ENCODE measurements around the gene KDM4C.
"Not testable (repeated sequence)": the region's sequence is repeated elsewhere in the genome, so short reads cannot be mapped to it uniquely, and the experiment has no call there.

The KDM4C gene

DNA sequence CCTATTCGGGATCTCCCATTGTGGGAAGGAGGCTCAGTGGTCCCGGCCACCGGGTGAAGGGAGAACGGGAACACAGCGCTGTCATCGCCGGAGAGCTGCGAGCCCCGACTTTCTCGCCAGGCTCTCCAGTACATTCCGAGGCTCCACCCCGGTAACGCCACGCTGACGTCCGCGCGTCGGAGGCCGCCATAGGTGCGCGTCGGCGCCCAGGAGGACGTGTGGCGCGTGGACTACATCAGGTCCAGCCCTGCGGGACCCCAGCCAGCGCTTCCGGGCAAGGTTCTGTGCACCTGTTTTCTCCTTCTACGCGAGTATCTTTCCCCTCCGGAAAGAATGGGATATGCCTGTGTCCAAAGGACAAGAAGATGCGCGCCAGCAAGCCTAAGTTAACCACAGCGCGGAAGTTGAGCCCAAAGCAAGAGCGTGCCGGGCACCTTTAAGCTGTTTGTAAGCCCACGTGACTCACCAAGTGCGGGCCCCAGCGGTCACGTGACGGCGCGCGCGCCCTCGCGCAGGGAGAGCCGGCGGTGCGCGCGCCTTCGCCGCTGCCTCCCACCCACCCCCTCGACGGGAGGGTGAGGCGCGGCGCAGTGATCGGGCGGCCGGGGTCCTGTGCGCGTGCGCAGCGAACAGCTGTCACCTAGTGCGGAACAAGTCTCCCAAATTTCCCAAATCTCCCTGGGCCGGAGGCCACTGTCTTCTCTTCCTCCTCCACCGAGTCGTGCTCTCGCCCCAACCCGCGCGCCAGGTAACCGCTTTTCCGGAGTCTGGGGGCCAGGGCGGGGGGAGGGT, at the start of gene KDM4C:
Gene KDM4C, plus strand, starts transcription at position 518 of the 792 bp plus-strand sequence. CDS start 35,016 bp downstream, outside the sequence.
- Mint-ChIP-seq H3K27me3 (no peaks in the 10 kb centered on the region), H3K9me3 (no peaks in the 10 kb centered on the region), H3K36me3 (ENCODE audit: insufficient read depth) (peaks cover 31% of the 10 kb centered on the region), H3K4me3 (peak within 1 kb of the TSS; percentile 85), H3K4me1 (peaks cover 43% of the 10 kb centered on the region), H3K27ac (ENCODE audit: low read depth) (peak within 1 kb of the TSS; percentile 98)
- ATAC-seq (replicated peaks; ENCODE audit: extremely low read depth, poor library complexity, severe bottlenecking) (peak; percentile 75), DNase-seq (ENCODE audit: low spot score in 2 of 2) (peak; percentile 85 to 86)

DNA sequence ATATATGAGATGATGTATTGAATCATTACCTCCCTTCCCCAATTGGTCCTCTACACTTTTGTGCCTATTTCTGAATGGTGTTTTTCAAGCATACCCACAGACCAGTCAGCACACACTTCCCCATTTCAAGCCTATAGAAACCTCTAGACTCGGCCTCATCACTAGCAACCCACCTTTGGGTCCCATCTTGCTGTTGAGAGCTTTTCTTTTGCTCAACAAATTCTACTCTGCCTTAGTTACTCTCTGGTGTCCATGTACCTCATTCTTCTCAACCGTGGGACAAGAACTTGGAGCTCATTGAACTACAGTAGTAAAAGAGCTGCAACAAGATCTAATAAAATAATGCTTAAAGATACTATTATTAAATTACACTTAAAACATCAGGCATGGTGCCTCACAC, 49.0 kb upstream of the KDM4C start:
- Mint-ChIP-seq H3K27ac (ENCODE audit: low read depth) (no peak overlapping the region), H3K36me3 (ENCODE audit: insufficient read depth) (peaks cover 8% of the 10 kb centered on the region)

DNA sequence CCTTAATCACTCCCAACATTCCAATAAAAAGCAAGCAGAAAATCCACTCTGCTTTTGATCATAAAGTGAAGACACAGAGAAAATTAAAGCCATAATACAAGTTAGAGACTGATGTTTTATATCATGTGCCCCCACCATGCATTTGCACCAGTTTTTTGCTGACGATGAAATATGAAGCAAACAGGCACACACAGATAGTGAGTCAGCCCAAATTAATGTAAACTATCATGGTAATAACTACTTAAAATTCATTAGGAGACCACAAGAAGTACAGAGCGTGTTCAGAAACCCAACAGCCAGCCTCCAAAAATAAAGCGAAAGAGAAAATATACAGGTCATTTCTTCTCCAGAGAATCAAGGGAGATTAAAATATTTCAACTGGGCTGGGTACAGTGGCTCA, 46.4 kb upstream of the KDM4C start:
- Mint-ChIP-seq H3K4me1 (peaks cover 6% of the 10 kb centered on the region), H3K4me3 (no peak overlapping the region), H3K9me3 (no peaks in the 10 kb centered on the region), H3K36me3 (ENCODE audit: insufficient read depth) (no peaks in the 10 kb centered on the region), H3K27me3 (no peaks in the 10 kb centered on the region), H3K27ac (ENCODE audit: low read depth) (no peak overlapping the region)
- ATAC-seq (replicated peaks; ENCODE audit: extremely low read depth, poor library complexity, severe bottlenecking) (no peak), DNase-seq (ENCODE audit: low spot score in 2 of 2) (no peak)

More for the DNA sequence above, 49.0 kb upstream of the KDM4C start:
- no peak for DNase-seq (ENCODE audit: low spot score in 2 of 2)
- Mint-ChIP-seq H3K9me3 (no peaks in the 10 kb centered on the region), H3K4me1 (peaks cover 10% of the 10 kb centered on the region), H3K27me3 (no peaks in the 10 kb centered on the region), H3K4me3 (no peak overlapping the region)
- no peak for ATAC-seq (replicated peaks; ENCODE audit: extremely low read depth, poor library complexity, severe bottlenecking)

DNA sequence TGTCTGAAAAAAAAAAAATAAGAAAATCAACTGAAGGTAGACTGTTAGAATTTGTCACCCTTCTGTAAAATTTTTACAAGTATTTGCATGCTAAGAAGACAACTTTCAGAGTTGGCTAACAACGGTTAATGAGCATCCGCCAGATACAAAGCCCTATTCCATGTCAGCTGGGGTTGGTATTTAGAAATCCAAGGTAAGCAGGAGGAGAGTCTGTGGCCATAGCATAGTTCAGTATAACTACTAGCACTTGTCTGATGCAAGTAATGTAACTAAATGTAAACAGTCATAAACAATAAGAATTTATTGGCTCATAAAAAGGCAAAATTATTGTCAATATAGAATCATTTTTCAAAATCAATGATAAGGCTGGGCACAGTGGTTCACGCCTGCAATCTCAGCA, 45.7 kb upstream of the KDM4C start:
- Mint-ChIP-seq H3K27ac (ENCODE audit: low read depth) (no peak overlapping the region), H3K4me1 (peaks cover 10% of the 10 kb centered on the region), H3K27me3 (no peaks in the 10 kb centered on the region), H3K4me3 (no peak overlapping the region), H3K36me3 (ENCODE audit: insufficient read depth) (peaks cover 1% of the 10 kb centered on the region), H3K9me3 (no peaks in the 10 kb centered on the region)
- DNase-seq (ENCODE audit: low spot score in 2 of 2) (no peak), ATAC-seq (replicated peaks; ENCODE audit: extremely low read depth, poor library complexity, severe bottlenecking) (no peak)

DNA sequence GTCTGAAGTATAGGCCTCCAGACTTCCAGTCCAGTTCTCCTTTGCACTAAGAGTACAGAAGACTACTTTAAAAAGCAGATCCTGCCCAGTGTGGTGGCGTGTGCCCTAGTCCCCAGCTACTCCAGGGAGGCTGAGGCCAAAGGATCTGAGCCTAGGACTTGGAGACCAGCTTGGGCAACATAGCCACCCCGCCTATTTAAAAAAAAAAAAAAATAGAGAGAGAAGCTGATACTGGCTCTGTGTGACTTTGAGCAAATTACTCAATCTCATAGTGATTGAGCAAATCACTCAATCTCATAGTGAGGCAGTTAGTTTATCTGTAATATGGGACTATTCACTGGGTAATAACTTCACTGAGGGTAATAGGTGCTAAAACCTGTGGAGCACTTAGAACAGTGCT, 43.6 kb upstream of the KDM4C start:
- Mint-ChIP-seq H3K4me3 (no peak overlapping the region), H3K4me1 (peaks cover 10% of the 10 kb centered on the region), H3K9me3 (no peaks in the 10 kb centered on the region), H3K36me3 (ENCODE audit: insufficient read depth) (peaks cover 1% of the 10 kb centered on the region), H3K27me3 (no peaks in the 10 kb centered on the region), H3K27ac (ENCODE audit: low read depth) (no peak overlapping the region)
- DNase-seq (ENCODE audit: low spot score in 2 of 2) (no peak), ATAC-seq (replicated peaks; ENCODE audit: extremely low read depth, poor library complexity, severe bottlenecking) (no peak)

DNA sequence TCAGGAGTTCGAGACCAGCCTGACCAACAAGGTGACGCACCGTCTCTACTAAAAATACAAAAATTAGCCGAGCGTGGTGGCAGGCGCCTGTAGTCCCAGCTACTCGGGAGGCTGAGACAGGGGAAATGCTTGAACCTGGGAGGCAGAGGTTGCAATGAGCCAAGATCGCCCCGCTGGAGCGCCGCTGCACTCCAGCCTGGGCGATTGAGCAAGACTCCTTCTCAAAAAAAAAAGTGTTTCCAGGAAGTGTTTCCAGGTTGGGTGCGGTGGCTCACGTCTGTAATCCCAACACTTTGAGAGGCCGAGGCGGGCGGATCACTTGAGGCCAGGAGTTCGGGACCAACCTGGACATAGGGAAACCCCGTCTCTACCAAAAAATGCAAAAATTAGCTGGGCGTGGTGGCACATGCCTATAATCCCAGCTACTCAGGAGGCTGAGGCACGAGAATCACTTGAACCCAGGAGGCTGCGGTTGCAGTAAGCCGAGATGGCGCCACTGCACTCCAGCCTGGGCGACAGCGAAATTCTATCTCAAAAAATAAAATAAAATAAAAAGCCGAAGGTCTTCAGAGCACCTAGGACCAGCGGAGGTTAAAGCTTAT, 42.5 kb upstream of the KDM4C start:
- H3K27me3 Mint-ChIP-seq; DNase-seq (ENCODE audit: low spot score in 2 of 2); H3K9me3 Mint-ChIP-seq; H3K36me3 Mint-ChIP-seq (ENCODE audit: insufficient read depth); ATAC-seq (replicated peaks; ENCODE audit: extremely low read depth, poor library complexity, severe bottlenecking); H3K27ac Mint-ChIP-seq (ENCODE audit: low read depth): not testable (repeated sequence)
- Mint-ChIP-seq H3K4me1 (peaks cover 10% of the 10 kb centered on the region), H3K4me3 (peak overlapping the region; percentile 77)

DNA sequence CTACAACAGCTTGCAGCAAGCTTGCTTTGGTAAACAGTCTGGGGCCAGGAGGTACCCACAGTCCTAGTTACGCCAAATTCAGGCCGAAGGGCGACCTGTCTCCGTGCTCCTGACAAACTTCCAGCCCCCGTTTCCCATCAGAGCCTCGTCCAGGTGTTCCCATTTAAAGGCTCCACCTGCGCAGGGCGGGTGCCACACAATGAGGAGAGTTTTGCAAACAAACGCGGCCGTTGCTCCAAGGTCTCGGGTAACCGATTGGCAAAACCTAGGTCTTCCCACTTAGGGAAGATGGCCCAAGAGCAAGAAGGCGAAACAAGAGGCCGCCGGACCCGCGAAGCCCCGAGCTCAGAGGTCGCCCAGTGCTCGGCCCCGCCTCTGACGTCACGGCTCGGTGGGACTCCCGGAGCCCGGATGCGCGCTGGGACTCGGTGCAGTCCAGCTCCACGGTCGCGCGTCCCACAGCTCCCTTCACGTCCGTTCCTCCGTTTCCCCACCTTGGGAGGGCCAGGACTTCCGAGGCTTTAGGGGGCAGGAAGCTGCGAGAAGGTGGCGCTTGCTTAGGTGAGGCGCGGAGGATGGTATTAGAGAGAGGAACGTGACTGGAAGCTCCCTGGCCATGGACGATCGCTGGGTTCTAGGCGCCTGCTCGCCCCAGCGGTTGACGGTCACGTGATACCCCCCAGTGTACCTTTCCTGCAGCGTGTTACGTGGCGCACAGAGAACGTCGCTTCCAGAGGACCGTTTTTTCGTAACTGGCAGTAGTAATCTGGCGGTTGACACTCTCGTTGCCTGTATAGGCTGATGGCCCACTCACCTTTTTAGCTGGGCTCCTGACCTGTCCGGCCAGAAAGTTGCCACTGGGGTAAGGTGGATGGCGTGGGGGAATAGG, 41.8 kb upstream of the KDM4C start:
- peak overlapping the region; percentile 70 for H3K27ac Mint-ChIP-seq (ENCODE audit: low read depth)
- H3K9me3 Mint-ChIP-seq, result no peaks in the 10 kb centered on the region
- H3K4me3 Mint-ChIP-seq, result peak overlapping the region; percentile 77
- ATAC-seq (replicated peaks; ENCODE audit: extremely low read depth, poor library complexity, severe bottlenecking), result peak; percentile 88
- H3K4me1 Mint-ChIP-seq, result peaks cover 10% of the 10 kb centered on the region
- peaks cover 1% of the 10 kb centered on the region for H3K36me3 Mint-ChIP-seq (ENCODE audit: insufficient read depth)
- DNase-seq (ENCODE audit: low spot score in 2 of 2), result peak; percentile 28 to 35
- H3K27me3 Mint-ChIP-seq, result no peaks in the 10 kb centered on the region

DNA sequence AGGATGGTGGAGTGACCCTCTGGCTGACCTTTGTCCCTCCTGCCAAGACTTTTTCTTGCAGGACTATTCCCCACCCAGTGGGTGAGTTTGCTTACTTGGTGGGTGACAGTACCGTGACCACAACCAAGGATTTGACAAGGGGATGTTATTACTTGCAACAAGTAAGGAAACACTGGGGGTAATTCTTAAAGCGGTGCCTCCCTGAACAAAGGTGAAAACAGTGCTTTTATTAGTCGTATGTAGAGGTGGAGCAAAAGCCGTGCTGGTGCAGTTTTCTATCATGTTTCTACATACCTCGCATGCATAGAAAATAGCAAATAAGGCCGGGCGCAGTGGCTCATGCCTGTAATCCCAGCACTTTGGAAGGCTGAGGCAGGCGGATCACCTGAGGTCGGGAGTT, 41.0 kb upstream of the KDM4C start:
- Mint-ChIP-seq H3K27me3 (no peaks in the 10 kb centered on the region), H3K9me3 (no peaks in the 10 kb centered on the region), H3K4me1 (peaks cover 10% of the 10 kb centered on the region), H3K36me3 (ENCODE audit: insufficient read depth) (peaks cover 1% of the 10 kb centered on the region), H3K4me3 (peak overlapping the region; percentile 77), H3K27ac (ENCODE audit: low read depth) (no peak overlapping the region)
- ATAC-seq (replicated peaks; ENCODE audit: extremely low read depth, poor library complexity, severe bottlenecking) (no peak), DNase-seq (ENCODE audit: low spot score in 2 of 2) (no peak)

DNA sequence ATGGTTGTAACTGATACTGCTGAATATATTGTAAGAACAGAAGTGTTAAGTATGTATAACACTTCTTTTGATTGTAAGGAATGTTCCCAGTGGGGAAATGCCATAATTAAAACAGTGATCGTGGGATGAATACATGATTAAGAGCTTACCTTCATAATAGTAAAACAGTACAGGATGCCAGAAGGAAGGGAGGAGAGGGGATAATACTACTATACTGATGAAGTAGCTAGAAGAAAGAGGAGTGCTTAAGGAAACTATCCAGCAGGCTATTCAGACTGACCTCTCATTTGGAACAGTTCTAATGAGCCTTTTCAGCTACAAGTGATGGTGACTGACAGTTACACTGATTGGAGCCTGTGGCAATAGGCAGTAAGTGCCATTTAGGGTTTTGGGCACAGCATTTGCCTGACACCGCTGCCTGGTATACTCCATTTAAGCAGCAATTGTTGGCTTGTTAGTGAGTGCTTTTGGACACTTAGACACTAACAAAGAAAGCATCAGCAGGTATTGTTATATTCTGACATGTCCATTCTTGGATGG, 33.8 kb upstream of the KDM4C start:
- Mint-ChIP-seq H3K4me3 (no peak overlapping the region), H3K27ac (ENCODE audit: low read depth) (no peak overlapping the region), H3K9me3 (no peaks in the 10 kb centered on the region), H3K27me3 (peaks cover 9% of the 10 kb centered on the region), H3K36me3 (ENCODE audit: insufficient read depth) (no peaks in the 10 kb centered on the region), H3K4me1 (no peaks in the 10 kb centered on the region)
- DNase-seq (ENCODE audit: low spot score in 2 of 2), result no peak
- ATAC-seq (replicated peaks; ENCODE audit: extremely low read depth, poor library complexity, severe bottlenecking), result no peak

DNA sequence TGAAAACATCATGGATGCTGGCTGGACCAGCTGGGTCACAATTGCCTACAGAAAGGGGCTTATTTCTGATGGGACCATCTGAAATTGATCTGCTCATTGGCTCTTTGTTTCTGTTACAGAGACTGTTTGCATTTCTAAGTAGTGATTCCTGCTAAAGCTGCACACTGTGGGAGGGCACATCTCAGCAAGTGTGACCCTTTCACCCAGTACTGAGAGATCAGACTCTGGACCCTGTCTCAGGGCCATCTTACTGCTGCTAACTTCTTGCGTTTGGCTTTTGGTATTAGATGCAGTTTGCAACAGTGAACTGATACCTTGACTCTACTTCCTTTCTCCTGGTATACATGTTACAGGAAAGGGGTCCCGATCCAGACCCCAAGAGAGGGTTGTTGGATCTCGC, 24.5 kb upstream of the KDM4C start:
- no peak overlapping the region for H3K4me3 Mint-ChIP-seq
- ATAC-seq (replicated peaks; ENCODE audit: extremely low read depth, poor library complexity, severe bottlenecking) (no peak), DNase-seq (ENCODE audit: low spot score in 2 of 2) (no peak)
- no peaks in the 10 kb centered on the region for H3K27me3 Mint-ChIP-seq
- H3K4me1 Mint-ChIP-seq, result no peaks in the 10 kb centered on the region
- peaks cover 1% of the 10 kb centered on the region for H3K36me3 Mint-ChIP-seq (ENCODE audit: insufficient read depth)
- H3K27ac Mint-ChIP-seq (ENCODE audit: low read depth), result no peak overlapping the region
- no peaks in the 10 kb centered on the region for H3K9me3 Mint-ChIP-seq

DNA sequence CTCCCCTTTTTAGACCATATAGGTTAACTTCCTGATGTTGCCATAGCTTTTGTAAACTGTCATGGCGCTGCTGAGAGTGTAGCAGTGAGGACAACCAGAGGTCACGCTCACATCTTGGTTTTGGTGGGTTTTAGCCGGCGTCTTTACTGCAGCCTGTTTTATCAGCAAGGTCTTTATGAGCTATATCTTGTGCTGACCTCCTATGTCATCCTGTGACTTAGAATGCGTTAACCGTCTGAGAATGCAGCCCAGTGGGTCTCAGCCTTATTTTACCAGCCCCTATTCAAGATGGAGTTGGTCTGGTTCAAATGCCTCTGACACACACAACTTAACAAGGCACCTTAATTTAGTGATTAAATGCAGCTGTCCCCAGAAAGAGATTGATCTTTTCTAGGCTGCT, 23.9 kb upstream of the KDM4C start:
- H3K4me1 Mint-ChIP-seq, result no peaks in the 10 kb centered on the region

DNA sequence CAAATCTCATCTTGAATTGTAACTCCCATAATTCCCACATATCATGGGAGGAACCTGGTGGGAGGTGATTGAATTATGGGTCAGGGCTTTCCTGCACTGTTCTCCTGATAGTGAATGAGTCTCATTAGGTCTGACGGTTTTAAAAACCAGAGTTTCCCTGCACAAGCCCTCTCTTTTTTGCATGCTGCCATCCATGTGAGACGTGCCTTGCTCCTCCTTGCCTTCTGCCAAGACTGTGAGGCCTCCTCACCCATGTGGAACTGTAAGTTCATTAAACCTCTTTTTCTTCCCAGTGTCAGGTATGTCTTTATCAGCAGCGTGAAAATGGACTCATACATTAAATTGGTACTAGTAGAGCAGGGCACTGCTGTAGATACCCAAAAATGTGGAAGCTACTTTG, 22.4 kb upstream of the KDM4C start:
- no peaks in the 10 kb centered on the region for H3K27me3 Mint-ChIP-seq
- H3K4me1 Mint-ChIP-seq, result no peaks in the 10 kb centered on the region
- no peaks in the 10 kb centered on the region for H3K9me3 Mint-ChIP-seq
- H3K36me3 Mint-ChIP-seq (ENCODE audit: insufficient read depth), result peaks cover 1% of the 10 kb centered on the region
- no peak for DNase-seq (ENCODE audit: low spot score in 2 of 2)
- no peak overlapping the region for H3K4me3 Mint-ChIP-seq
- no peak for ATAC-seq (replicated peaks; ENCODE audit: extremely low read depth, poor library complexity, severe bottlenecking)
- peak overlapping the region; percentile 14 for H3K27ac Mint-ChIP-seq (ENCODE audit: low read depth)

More for the DNA sequence above, 23.9 kb upstream of the KDM4C start:
- Mint-ChIP-seq H3K27ac (ENCODE audit: low read depth) (no peak overlapping the region), H3K4me3 (no peak overlapping the region), H3K27me3 (no peaks in the 10 kb centered on the region), H3K9me3 (no peaks in the 10 kb centered on the region), H3K36me3 (ENCODE audit: insufficient read depth) (peaks cover 1% of the 10 kb centered on the region)
- ATAC-seq (replicated peaks; ENCODE audit: extremely low read depth, poor library complexity, severe bottlenecking) (no peak), DNase-seq (ENCODE audit: low spot score in 2 of 2) (no peak)
